Measurements from ENCODE around the gene TMPRSS2. TPM values are rescaled to one million over a fixed set of nuclear protein-coding genes. Genes with fewer than 3 reads are reported as not detected.

The TMPRSS2 gene
- total and polyA plus RNA-seq, 9 of the 15 experiments (the other 6 are each of a cell fraction or from before 2014, with no cell fraction given): 0.20 TPM; not detected in 8

DNA sequence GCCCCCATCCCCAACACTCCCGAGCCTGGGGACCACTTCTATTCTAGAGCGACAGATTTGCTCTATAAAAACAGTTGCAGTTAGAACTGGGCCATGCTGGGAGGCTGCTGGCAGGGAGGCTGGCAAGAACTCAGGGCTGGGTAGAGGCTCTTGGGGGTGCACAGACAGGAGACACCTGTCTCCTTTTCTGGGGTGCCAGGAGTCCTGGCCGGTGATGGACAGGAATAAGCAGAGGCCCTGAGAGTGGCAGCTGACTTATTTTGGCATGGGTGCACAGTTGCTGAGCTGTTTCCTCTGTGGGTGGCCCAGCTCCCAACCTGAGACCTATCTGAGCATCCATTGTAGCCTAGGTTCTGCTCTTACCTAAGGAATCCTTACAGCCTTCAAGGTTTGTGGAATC is 39.2 kb upstream of the TMPRSS2 start:
- in situ Hi-C loops (cut with MboI): no loop called here
- no peak overlapping the region for H3K9ac ChIP-seq (ENCODE audit: insufficient read depth in 1 of 2, low read depth in 2 of 2, low read length in 2 of 2)
- no peak overlapping the region for H3K27ac ChIP-seq (ENCODE audit: extremely low read depth, low read depth, low read length)
- intact Hi-C loops (cut with micrococcal nuclease): no loop called here
- no peaks in the 10 kb centered on the region for H3K36me3 ChIP-seq (ENCODE audit: control insufficient read depth, insufficient read depth, low read length)
- no peaks in the 10 kb centered on the region for H3K9me1 ChIP-seq (ENCODE audit: control insufficient read depth, insufficient read depth, low read length)
- no peaks in the 10 kb centered on the region for H3K4me1 ChIP-seq (replicated peaks in 1 of 2; ENCODE audit: control insufficient read depth in 2 of 2, insufficient read depth in 2 of 2, low read length in 2 of 2)
- H3K4me2 ChIP-seq (ENCODE audit: insufficient read depth, low read length): no peak overlapping the region
- H3K9me3 ChIP-seq (replicated peaks; ENCODE audit: control insufficient read depth, insufficient read depth, low read depth, low read length): no peaks in the 10 kb centered on the region
- CTCF ChIA-PET (ENCODE audit: low intra/inter-chr PET ratio): no interaction called here
- no peaks in the 10 kb centered on the region for H3K79me2 ChIP-seq (ENCODE audit: control insufficient read depth, insufficient read depth, low read length)
- H4K20me1 ChIP-seq (replicated peaks; ENCODE audit: control insufficient read depth, insufficient read depth, low read length): no peaks in the 10 kb centered on the region
- WGBS (ENCODE audit: insufficient coverage, low coverage, missing lambda C conversion rate): 0% methylated on average over 3 of the region's 3 CpGs
- TF ChIP-seq, protein P1, sequence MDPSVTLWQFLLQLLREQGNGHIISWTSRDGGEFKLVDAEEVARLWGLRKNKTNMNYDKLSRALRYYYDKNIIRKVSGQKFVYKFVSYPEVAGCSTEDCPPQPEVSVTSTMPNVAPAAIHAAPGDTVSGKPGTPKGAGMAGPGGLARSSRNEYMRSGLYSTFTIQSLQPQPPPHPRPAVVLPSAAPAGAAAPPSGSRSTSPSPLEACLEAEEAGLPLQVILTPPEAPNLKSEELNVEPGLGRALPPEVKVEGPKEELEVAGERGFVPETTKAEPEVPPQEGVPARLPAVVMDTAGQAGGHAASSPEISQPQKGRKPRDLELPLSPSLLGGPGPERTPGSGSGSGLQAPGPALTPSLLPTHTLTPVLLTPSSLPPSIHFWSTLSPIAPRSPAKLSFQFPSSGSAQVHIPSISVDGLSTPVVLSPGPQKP (CRISPR knock-in tag; IDR thresholded peaks at IDR 0.05): no peak
- no peak for TF ChIP-seq MED1 (CRISPR knock-in tag; IDR thresholded peaks at IDR 0.05; ENCODE audit: borderline replicate concordance)
- TF ChIP-seq ZNF217 (CRISPR knock-in tag; IDR thresholded peaks at IDR 0.05): no peak
- no peak for TF ChIP-seq BRD4 (IDR thresholded peaks at IDR 0.05)
- no peak for TF ChIP-seq FOXK2 (conservative IDR thresholded peaks at IDR 0.05 in 1 of 2, IDR thresholded peaks at IDR 0.05 in 1 of 2; ENCODE audit: low read depth in 2 of 2)
- no peak for TF ChIP-seq RBM14 (IDR thresholded peaks at IDR 0.05; ENCODE audit: borderline replicate concordance, insufficient read depth, low read depth, low read length)
- TF ChIP-seq ZNF589 (CRISPR knock-in tag; IDR thresholded peaks at IDR 0.05; ENCODE audit: low read depth): no peak
- TF ChIP-seq ZEB2 (IDR thresholded peaks at IDR 0.05): no peak
- TF ChIP-seq ZNF586 (CRISPR knock-in tag; conservative IDR thresholded peaks at IDR 0.05): no peak
- TF ChIP-seq, protein P2, sequence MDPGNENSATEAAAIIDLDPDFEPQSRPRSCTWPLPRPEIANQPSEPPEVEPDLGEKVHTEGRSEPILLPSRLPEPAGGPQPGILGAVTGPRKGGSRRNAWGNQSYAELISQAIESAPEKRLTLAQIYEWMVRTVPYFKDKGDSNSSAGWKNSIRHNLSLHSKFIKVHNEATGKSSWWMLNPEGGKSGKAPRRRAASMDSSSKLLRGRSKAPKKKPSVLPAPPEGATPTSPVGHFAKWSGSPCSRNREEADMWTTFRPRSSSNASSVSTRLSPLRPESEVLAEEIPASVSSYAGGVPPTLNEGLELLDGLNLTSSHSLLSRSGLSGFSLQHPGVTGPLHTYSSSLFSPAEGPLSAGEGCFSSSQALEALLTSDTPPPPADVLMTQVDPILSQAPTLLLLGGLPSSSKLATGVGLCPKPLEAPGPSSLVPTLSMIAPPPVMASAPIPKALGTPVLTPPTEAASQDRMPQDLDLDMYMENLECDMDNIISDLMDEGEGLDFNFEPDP (CRISPR knock-in tag; IDR thresholded peaks at IDR 0.05): no peak
- no peak for TF ChIP-seq ZBED1 (IDR thresholded peaks at IDR 0.05)
- TF ChIP-seq E2F3 (CRISPR knock-in tag; IDR thresholded peaks at IDR 0.05): no peak
- no peak for TF ChIP-seq MAFF (IDR thresholded peaks at IDR 0.05; ENCODE audit: low read length)
- no peak for TF ChIP-seq NR2C2 (CRISPR knock-in tag; IDR thresholded peaks at IDR 0.05)
- no peak for TF ChIP-seq NR2C2 (tag; IDR thresholded peaks at IDR 0.05)
- TF ChIP-seq, protein P3, sequence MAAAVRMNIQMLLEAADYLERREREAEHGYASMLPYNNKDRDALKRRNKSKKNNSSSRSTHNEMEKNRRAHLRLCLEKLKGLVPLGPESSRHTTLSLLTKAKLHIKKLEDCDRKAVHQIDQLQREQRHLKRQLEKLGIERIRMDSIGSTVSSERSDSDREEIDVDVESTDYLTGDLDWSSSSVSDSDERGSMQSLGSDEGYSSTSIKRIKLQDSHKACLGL (CRISPR knock-in tag; IDR thresholded peaks at IDR 0.05; ENCODE audit: borderline replicate concordance, poor library complexity, severe bottlenecking): no peak
- TF ChIP-seq, protein P4, sequence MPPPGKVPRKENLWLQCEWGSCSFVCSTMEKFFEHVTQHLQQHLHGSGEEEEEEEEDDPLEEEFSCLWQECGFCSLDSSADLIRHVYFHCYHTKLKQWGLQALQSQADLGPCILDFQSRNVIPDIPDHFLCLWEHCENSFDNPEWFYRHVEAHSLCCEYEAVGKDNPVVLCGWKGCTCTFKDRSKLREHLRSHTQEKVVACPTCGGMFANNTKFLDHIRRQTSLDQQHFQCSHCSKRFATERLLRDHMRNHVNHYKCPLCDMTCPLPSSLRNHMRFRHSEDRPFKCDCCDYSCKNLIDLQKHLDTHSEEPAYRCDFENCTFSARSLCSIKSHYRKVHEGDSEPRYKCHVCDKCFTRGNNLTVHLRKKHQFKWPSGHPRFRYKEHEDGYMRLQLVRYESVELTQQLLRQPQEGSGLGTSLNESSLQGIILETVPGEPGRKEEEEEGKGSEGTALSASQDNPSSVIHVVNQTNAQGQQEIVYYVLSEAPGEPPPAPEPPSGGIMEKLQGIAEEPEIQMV (tag; conservative IDR thresholded peaks at IDR 0.05; ENCODE audit: low read depth): no peak
- TF ChIP-seq SMAD4 (CRISPR knock-in tag; conservative IDR thresholded peaks at IDR 0.05): no peak
- TF ChIP-seq, protein P5, sequence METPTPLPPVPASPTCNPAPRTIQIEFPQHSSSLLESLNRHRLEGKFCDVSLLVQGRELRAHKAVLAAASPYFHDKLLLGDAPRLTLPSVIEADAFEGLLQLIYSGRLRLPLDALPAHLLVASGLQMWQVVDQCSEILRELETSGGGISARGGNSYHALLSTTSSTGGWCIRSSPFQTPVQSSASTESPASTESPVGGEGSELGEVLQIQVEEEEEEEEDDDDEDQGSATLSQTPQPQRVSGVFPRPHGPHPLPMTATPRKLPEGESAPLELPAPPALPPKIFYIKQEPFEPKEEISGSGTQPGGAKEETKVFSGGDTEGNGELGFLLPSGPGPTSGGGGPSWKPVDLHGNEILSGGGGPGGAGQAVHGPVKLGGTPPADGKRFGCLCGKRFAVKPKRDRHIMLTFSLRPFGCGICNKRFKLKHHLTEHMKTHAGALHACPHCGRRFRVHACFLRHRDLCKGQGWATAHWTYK (CRISPR knock-in tag; IDR thresholded peaks at IDR 0.05): no peak
- DNase-seq (ENCODE audit: extremely low read depth in 1 of 4, low spot score in 3 of 4) (no peak), FAIRE-seq (no peak), ATAC-seq (no peak)
- H2AFZ ChIP-seq (ENCODE audit: low read depth, low read length): no peak overlapping the region
- peaks cover 8 to 17% of the 10 kb centered on the region in 2 experiments; a peak in 4 of 5 replicates for H3K27me3 ChIP-seq (ENCODE audit: control insufficient read depth in 2 of 2, insufficient read depth in 2 of 2, low read length in 2 of 2)
- H3K4me3 ChIP-seq: no peak overlapping the region
- no TSS peak for BruUV-seq (replicated peaks)
- POLR2A ChIA-PET: interaction anchor here (1.6 kb wide), 1 partner anchor 14 kb away, joined by 4 read pairs; no protein-coding TSS in a partner anchor
